Karpas-422 (cell line): ENCODE data around the gene TLNRD1. TPM values are rescaled to one million over a fixed set of nuclear protein-coding genes. Genes with fewer than 3 reads are reported as not detected.

ENCODE experiments used
- DNase-seq: peaks from one replicate; pipeline ENCODE4 v3.0.0-alpha.2; 2015
- H2AFZ ChIP-seq: fragments of 200-600 bp; sonication (generic); 2 replicates; pipeline ENCODE4 v1.6.1; 2014; ENCODE audit warnings: antibody characterized with exemption, low read length, mixed read lengths
- H3K27ac ChIP-seq: fragments of 200-600 bp; sonication (generic); 2 replicates; pipeline ENCODE4 v1.5.1; 2014; ENCODE audit warnings: mild to moderate bottlenecking, low read length, moderate library complexity
- H3K27me3 ChIP-seq: fragments of 200-600 bp; sonication (generic); 2 replicates; pipeline ENCODE4 v1.6.1; 2014; ENCODE audit warnings: low read length, mixed read lengths
- H3K36me3 ChIP-seq: fragments of 200-600 bp; sonication (generic); 2 replicates; pipeline ENCODE4 v1.6.1; 2014; ENCODE audit warnings: low read length, mixed read lengths; ENCODE audit not compliant: insufficient read depth
- H3K4me1 ChIP-seq: fragments of 200-600 bp; sonication (generic); 2 replicates; pipeline ENCODE4 v1.6.1; 2014; ENCODE audit warnings: mild to moderate bottlenecking, low read length, mixed read lengths
- H3K4me2 ChIP-seq: fragments of 200-600 bp; sonication (generic); 2 replicates; pipeline ENCODE4 v1.6.1; 2014; ENCODE audit warnings: low read length, low read depth, mild to moderate bottlenecking; ENCODE audit not compliant: poor library complexity, severe bottlenecking
- H3K4me3 ChIP-seq: fragments of 200-600 bp; sonication (generic); 2 replicates; pipeline ENCODE4 v1.5.1; 2014; ENCODE audit warnings: mild to moderate bottlenecking, antibody characterized with exemption, low read length, mixed read lengths
- H3K79me2 ChIP-seq: fragments of 200-600 bp; sonication (generic); 2 replicates; pipeline ENCODE4 v1.6.1; 2014; ENCODE audit warnings: mild to moderate bottlenecking, low read length, mixed read lengths
- H3K9ac ChIP-seq: fragments of 200-600 bp; sonication (generic); 2 replicates; pipeline ENCODE4 v1.6.0; 2014; ENCODE audit warnings: low read length
- H3K9me2 ChIP-seq: fragments of 200-600 bp; sonication (generic), shearing (Covaris generic); replicated peaks from 2 replicates; pipeline ENCODE4 v1.6.0; 2014; ENCODE audit warnings: mild to moderate bottlenecking, low read length, moderate library complexity; ENCODE audit not compliant: insufficient read depth
- H3K9me3 ChIP-seq: fragments of 300-700, 200-600 bp; sonication (generic); 2 replicates; pipeline ENCODE4 v1.6.1; 2014; ENCODE audit warnings: low read length, mixed read lengths
- H4K20me1 ChIP-seq: fragments of 200-600 bp; sonication (generic); 2 replicates; pipeline ENCODE4 v1.6.1; 2014; ENCODE audit warnings: mild to moderate bottlenecking, antibody characterized with exemption, low read length, low read depth; ENCODE audit not compliant: insufficient read depth
- total RNA-seq: library from RNA; depleted of rRNA; stranded (reverse); fragments of >200 nt; shearing (Covaris generic); gene quantifications from 2 replicates; pipeline ENCODE4 v1.2.3, GENCODE V29; 2014; ENCODE audit warnings: low replicate concordance

The TLNRD1 gene
- total RNA-seq, 1 experiment from 2014 or later, result 5.4 TPM

DNA sequence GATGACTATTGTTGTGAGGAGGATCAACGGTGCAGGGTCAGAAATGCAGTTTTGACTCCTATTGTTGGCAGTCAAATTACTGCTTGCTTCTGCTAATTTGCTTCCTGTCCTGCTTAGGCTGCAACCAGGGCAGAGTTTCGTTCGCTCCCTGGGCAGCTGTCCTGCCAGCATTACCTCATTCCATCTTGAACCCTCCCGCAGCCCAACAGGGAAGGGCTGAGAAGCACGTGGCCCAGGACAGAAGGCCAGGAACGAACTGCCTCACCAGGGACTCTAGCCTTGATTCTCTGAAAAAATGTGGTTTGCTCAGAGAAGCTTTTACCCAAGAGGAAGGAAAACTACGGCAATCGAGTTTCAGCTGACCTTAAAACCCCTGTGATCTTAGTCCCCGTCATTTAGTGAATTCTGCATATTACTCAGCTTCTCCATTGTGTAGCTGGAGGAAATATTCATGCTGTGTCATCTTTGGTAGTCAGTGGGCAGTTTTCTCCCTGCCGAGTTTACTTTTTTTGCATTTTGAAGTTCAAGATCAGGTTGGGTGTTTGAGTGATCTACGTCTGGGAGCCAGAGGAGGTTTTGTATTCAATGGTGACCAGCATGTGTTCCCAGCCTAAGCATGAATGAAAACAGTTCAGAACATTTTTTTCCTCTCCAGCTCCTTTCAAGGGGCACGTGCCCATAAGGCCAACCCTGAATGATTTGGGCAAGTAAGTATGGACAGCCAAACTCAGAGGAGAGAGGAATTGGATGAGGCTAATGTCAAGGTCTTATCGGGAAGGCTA lies 23.0 kb downstream of the TLNRD1 start:
- H3K4me2 ChIP-seq, result peak overlapping the region; percentile 29
- no peaks in the 10 kb centered on the region for H3K27me3 ChIP-seq
- H2AFZ ChIP-seq, result 0 out of 2 replicates have a peak overlapping the region, but pooled peaks have one; percentile 41

DNA sequence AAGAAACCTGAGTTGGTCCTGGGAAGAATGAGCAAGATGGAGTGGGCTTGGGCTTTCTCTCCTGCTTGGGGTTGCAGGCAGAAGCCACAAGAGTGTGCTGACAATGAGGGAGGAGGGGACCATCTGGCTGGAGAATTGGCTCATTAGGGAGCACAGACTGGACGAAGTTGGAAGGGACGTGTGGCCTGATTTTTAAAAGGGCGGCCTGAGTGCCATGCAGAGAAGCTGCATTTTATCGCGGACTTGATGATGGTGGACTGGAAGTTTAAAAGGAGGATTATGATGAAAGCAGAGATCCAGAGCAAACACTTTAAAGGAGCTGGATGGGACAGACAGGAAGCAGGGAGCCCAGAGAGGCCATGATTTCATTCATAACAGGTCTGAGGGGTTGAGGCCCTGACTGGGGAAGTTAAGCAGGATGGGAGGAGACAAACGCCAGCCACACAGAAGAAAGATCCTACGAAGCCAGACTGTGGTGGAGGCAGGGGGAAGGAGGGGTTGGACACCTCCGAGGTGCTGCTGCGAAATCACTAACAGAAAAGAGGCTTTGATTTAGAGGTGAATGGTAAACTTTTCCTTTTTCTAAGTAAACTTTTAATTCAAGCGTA lies 23.6 kb downstream of the TLNRD1 start:
- no peaks in the 10 kb centered on the region for H3K79me2 ChIP-seq
- no peak overlapping the region for H2AFZ ChIP-seq
- peaks cover 11% of the 10 kb centered on the region for H3K4me1 ChIP-seq
- no peak overlapping the region for H3K27ac ChIP-seq
- no peaks in the 10 kb centered on the region for H3K9me3 ChIP-seq
- DNase-seq, result no peak
- no peak overlapping the region for H3K4me2 ChIP-seq
- no peak overlapping the region for H3K4me3 ChIP-seq
- H4K20me1 ChIP-seq, result no peaks in the 10 kb centered on the region
- H3K27me3 ChIP-seq, result no peaks in the 10 kb centered on the region
- no peaks in the 10 kb centered on the region for H3K9me2 ChIP-seq
- H3K36me3 ChIP-seq, result no peaks in the 10 kb centered on the region
- H3K9ac ChIP-seq, result no peak overlapping the region

More for the DNA sequence above, 23.0 kb downstream of the TLNRD1 start:
- Histone ChIP-seq H3K9ac (peak overlapping the region; percentile 31), H4K20me1 (no peaks in the 10 kb centered on the region), H3K9me3 (no peaks in the 10 kb centered on the region), H3K4me3 (no peak overlapping the region), H3K27ac (no peak overlapping the region), H3K36me3 (no peaks in the 10 kb centered on the region), H3K9me2 (no peaks in the 10 kb centered on the region), H3K79me2 (no peaks in the 10 kb centered on the region), H3K4me1 (peaks cover 9% of the 10 kb centered on the region)
- no peak for DNase-seq

DNA sequence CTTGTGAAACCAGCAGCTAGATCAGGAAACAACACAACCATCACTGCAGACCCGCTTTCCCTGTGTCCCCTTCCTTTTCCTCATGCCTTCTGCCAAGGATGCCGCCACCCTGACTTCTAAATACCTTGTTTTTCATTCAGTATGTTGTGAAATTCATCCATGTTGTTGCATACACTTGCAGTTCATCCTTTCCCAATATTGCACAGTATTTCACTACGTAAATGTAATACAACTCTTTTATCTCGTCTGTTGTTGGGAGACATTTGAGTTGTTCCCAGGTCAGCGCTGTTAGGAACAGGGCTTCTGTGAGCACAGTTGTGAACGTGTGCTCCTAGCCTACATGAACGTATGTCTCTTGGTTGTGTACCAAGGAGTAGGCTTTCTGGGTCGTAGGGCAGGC lies 24.2 kb downstream of the TLNRD1 start:
- Histone ChIP-seq H3K9ac (no peak overlapping the region), H3K27me3 (no peaks in the 10 kb centered on the region), H2AFZ (no peak overlapping the region), H3K9me2 (no peaks in the 10 kb centered on the region), H3K4me3 (no peak overlapping the region), H3K4me2 (no peak overlapping the region), H3K4me1 (peaks cover 11% of the 10 kb centered on the region), H3K36me3 (no peaks in the 10 kb centered on the region), H3K79me2 (no peaks in the 10 kb centered on the region), H3K9me3 (no peaks in the 10 kb centered on the region), H3K27ac (no peak overlapping the region), H4K20me1 (no peaks in the 10 kb centered on the region)
- DNase-seq, result no peak

DNA sequence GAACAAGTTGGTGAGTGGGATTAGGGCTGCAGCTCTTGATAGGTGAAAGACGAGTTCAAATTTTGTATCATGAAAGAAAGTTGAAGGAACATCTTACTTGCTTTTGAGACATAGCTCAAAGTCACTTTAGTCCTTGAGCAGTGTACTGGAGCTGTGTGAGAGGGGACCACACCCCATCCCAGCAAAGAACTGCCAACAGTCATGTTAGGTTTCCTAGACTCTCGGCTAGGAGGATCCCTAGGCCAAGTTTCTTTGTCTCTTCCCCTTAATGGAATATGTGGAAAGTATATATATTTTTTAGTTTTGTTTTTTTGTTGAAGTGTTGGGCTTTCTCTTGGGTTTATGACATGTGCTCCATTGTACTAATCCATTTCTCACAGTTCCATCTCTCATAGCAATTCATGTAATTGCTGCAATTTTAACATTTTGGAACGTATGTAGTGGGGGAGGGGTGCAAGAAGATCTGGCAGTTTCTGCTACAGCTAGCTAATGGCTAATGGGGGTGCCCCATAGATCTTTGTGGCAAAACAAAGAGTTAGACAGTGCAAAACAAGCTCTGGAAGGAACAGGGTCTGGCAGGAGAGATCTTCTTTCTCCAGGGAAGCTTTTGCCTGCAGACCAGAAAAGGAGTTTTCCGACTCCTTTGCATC lies 25.1 kb downstream of the TLNRD1 start:
- no peaks in the 10 kb centered on the region for H3K27me3 ChIP-seq
- no peak overlapping the region for H3K4me3 ChIP-seq
- no peaks in the 10 kb centered on the region for H3K79me2 ChIP-seq
- H3K9ac ChIP-seq, result no peak overlapping the region
- no peak overlapping the region for H2AFZ ChIP-seq
- no peak for DNase-seq
- H3K4me1 ChIP-seq, result peaks cover 14% of the 10 kb centered on the region
- H3K36me3 ChIP-seq, result no peaks in the 10 kb centered on the region
- H3K9me3 ChIP-seq, result no peaks in the 10 kb centered on the region
- H4K20me1 ChIP-seq, result no peaks in the 10 kb centered on the region
- H3K4me2 ChIP-seq, result no peak overlapping the region
- no peak overlapping the region for H3K27ac ChIP-seq
- no peaks in the 10 kb centered on the region for H3K9me2 ChIP-seq

DNA sequence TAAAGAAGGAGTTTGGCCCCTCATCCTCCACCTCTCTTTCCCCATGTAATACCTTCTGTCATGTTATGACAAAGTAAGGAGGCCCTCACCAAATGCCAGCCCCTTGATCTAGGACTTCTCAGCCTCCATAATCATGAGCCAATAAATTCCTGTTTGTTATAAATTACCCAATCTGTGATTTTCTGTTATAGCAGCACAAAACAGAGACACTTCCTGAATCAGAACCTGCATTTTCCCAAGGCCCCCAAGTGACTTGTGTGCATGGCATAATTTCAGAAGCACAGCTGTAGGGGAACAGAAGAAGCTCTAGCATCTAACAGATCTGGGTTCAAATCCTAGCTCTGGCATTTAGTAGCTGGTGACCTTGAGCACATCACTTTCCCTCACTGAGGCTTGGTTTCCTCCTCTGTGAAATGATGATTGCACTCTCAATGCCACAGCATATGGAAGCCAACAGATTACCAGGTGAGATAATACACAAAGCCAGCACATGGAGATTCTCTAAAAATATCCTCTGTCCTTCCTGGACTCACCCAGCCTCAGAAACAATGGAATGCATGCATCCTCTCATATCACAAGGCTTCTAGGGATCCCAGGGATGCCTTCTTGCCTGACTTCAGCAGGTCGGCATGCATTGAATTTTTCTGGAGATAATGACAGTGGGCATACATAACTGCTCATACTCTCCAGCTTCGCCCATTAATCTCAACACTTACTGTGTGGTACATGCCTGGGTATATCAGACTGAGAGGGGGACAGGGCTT lies 26.3 kb downstream of the TLNRD1 start:
- no peak overlapping the region for H3K4me2 ChIP-seq
- no peaks in the 10 kb centered on the region for H3K79me2 ChIP-seq
- H2AFZ ChIP-seq, result no peak overlapping the region
- no peaks in the 10 kb centered on the region for H3K36me3 ChIP-seq
- H3K9me2 ChIP-seq, result no peaks in the 10 kb centered on the region
- no peaks in the 10 kb centered on the region for H3K9me3 ChIP-seq
- no peak overlapping the region for H3K27ac ChIP-seq
- H3K9ac ChIP-seq, result no peak overlapping the region
- H4K20me1 ChIP-seq, result no peaks in the 10 kb centered on the region
- H3K4me1 ChIP-seq, result peaks cover 14% of the 10 kb centered on the region
- DNase-seq, result no peak
- no peaks in the 10 kb centered on the region for H3K27me3 ChIP-seq
- H3K4me3 ChIP-seq, result no peak overlapping the region

DNA sequence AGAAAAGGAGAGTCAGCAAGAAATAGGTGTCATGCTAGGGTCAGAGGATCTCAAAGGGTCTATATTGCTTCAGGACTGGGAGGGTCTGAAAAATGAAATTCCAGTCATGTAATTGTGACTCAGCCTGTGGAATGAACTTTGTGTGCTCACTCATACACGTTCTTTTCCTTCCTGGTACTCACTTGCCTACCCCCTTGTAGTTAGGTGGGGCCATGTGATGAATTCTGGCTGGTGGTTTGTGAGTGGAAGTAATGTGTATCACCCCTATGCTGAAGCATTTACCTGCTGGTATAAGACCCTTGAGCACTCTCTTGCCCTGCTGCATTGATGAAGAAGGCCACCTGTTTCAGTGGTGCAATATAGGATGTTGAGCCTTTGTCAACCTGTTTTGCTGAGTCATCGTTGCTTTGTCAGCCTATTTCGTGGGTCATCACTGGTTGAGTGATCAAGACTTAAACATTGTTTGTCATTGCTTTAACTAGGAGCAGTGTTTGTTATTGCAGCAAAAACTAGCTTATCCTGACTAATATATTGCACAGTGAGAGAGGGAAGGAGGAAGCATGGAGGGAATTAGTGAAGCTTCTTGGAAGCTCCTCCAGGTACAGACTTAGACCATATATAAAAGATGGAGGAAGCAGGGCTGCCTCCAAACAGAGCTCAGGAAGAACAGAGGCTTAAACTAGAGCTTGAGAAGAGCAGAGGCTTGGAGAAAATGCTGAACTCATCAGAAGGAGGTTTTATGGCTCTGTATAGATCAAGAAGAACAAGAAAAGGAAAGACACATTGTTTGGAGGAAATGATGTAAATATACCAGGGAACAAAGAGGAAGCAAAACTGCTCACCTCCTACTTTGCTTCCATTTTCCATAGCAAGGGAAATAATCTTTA lies 28.9 kb downstream of the TLNRD1 start:
- H4K20me1 ChIP-seq, result 0 out of 2 replicates have a peak, but pooled peaks cover 4% of the 10 kb centered on the region
- no peak overlapping the region for H2AFZ ChIP-seq
- H3K4me3 ChIP-seq, result no peak overlapping the region
- no peaks in the 10 kb centered on the region for H3K27me3 ChIP-seq
- no peak for DNase-seq
- no peak overlapping the region for H3K27ac ChIP-seq
- no peak overlapping the region for H3K9ac ChIP-seq
- H3K4me2 ChIP-seq, result no peak overlapping the region
- H3K9me2 ChIP-seq, result no peaks in the 10 kb centered on the region
- H3K36me3 ChIP-seq, result no peaks in the 10 kb centered on the region
- no peaks in the 10 kb centered on the region for H3K79me2 ChIP-seq
- peaks cover 5% of the 10 kb centered on the region; the same call in 1 of the 2 replicates for H3K4me1 ChIP-seq
- no peaks in the 10 kb centered on the region for H3K9me3 ChIP-seq

DNA sequence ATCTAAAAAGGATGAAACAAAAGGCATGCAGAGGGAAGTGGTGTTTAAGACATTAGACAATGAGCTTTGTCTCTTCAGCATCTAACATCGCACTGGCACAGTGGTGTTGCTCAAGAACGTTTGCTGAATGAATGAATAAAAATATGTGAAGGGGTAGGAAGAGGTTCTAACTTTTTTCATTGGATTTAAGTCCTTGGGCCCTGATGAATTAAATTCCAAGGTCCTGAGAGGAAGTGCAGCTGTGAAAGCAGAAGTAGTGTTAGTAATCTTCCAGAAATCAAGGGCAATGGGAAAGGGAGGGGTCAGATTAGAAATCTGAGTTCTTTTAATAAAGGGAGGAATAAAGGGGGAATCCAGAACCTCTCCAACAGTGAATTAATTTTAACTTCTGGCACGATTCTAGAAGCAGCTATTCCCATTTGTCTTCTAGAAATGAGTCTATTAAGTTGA lies 29.6 kb downstream of the TLNRD1 start:
- no peak overlapping the region for H3K4me2 ChIP-seq
- H3K27ac ChIP-seq, result no peak overlapping the region
- H3K4me3 ChIP-seq, result no peak overlapping the region
- H3K9ac ChIP-seq, result no peak overlapping the region
- H3K36me3 ChIP-seq, result no peaks in the 10 kb centered on the region
- H3K79me2 ChIP-seq, result no peaks in the 10 kb centered on the region
- 0 out of 2 replicates have a peak, but pooled peaks cover 4% of the 10 kb centered on the region for H4K20me1 ChIP-seq
- H3K27me3 ChIP-seq, result no peaks in the 10 kb centered on the region
- H2AFZ ChIP-seq, result no peak overlapping the region
- peaks cover 5% of the 10 kb centered on the region; the same call in 1 of the 2 replicates for H3K4me1 ChIP-seq
- no peaks in the 10 kb centered on the region for H3K9me3 ChIP-seq
- H3K9me2 ChIP-seq, result no peaks in the 10 kb centered on the region
- no peak for DNase-seq
